Fibroblast of mammary gland (primary cell): Measurements from ENCODE around the gene MZT2A.
"Not testable (repeated sequence)": the region's sequence is repeated elsewhere in the genome, so short reads cannot be mapped to it uniquely, and the experiment has no call there.

ENCODE experiments used
- DNase-seq: peaks from one replicate; pipeline ENCODE4 v3.0.0-alpha.2; 2010; ENCODE audit warnings: low read depth
- H3K4me3 ChIP-seq: 2 replicates; pipeline ENCODE4 v1.5.1; 2011; ENCODE audit warnings: low read depth, mild to moderate bottlenecking, low read length, moderate library complexity; ENCODE audit not compliant: control insufficient read depth
- TF ChIP-seq, protein P1 (sequence below): conservative IDR thresholded peaks from 2 replicates; pipeline ENCODE4 v1.5.1; 2011; ENCODE audit warnings: low read depth, low read length, inconsistent platforms; ENCODE audit not compliant: control insufficient read depth, insufficient read depth

Gene MZT2A

DNA sequence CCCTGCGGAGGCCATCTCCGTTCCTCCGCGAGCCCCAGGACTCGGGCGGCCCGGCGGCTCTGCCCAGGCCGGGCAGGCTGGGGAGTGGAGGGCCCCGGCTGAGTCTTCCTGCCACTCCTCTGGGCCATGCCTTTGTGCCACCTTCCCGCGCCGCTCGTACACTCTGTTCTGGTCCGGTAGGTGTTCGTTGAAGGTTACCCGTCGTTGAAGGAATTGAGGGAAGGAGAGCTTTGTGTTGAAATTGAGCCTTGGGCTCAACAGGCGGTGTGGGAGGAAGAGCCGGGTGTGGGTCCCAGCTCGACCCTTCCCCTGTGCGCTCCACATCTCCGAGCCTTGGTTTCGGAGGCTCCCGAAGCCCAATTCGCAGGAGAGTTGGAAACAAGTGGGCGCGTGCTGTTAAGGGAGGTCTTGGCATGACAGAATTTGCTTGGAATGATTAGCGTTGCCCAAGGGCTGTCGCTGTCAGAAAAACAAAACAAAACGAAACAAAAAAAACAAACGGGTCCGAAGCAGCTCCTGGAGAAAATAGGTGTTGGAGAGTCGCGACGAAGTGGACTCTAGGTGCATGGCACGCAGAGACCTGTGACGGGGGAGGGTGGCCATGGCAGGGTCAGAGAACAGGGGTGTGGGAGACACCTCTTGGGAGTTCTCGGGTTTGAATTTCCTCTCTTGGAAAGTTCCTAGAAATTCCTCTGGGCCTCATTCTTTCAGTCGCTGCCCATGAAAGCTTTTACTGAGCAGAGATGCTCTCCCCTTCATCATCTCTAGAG, 1.2 kb upstream of the MZT2A start:
- TF ChIP-seq, protein P1, sequence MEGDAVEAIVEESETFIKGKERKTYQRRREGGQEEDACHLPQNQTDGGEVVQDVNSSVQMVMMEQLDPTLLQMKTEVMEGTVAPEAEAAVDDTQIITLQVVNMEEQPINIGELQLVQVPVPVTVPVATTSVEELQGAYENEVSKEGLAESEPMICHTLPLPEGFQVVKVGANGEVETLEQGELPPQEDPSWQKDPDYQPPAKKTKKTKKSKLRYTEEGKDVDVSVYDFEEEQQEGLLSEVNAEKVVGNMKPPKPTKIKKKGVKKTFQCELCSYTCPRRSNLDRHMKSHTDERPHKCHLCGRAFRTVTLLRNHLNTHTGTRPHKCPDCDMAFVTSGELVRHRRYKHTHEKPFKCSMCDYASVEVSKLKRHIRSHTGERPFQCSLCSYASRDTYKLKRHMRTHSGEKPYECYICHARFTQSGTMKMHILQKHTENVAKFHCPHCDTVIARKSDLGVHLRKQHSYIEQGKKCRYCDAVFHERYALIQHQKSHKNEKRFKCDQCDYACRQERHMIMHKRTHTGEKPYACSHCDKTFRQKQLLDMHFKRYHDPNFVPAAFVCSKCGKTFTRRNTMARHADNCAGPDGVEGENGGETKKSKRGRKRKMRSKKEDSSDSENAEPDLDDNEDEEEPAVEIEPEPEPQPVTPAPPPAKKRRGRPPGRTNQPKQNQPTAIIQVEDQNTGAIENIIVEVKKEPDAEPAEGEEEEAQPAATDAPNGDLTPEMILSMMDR, result no peak
- H3K4me3 ChIP-seq, result peak overlapping the region; percentile 82
- no peak for DNase-seq

DNA sequence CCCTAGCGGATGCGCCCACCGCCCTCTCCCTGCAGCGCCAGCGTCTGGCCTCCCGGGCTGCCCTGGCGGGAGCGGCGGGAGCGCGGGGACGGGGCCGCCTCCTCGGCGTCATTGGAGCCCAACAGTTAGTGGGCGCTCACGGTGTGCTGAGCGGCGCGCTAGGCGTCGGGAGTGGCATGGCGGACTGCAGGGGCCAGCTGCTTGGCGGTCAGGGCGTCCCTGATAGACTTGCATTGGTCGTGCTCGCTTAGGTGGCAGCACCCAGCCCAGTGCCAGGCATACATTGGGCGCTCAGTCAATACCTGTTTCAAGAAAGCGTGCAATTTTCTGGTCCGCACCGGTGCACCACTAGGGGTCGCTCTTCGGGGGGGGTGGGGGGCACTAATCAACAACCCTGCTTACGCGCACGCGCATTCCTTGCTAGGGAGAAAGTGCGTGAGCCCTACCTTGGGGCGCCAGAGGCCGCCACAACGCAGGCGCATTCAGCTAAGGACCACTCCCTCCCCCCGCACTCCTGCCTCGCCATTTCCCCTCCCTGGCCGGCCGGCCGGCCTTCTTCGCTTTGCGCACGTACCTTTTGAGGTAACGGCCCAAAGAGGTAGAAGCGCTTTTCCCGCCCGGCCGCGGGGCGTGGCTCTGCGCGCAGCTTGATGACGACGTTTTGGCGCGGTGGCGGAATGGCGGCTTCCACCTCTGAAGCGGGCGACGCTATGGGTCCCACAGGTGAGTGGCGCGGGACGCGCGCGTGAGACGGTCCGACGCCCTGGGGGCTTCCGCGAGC, 411 bp upstream of the MZT2A start:
- TF ChIP-seq, protein P1, result peak; percentile 54
- peak overlapping the region; percentile 82 for H3K4me3 ChIP-seq
- DNase-seq, result peak; percentile 86

DNA sequence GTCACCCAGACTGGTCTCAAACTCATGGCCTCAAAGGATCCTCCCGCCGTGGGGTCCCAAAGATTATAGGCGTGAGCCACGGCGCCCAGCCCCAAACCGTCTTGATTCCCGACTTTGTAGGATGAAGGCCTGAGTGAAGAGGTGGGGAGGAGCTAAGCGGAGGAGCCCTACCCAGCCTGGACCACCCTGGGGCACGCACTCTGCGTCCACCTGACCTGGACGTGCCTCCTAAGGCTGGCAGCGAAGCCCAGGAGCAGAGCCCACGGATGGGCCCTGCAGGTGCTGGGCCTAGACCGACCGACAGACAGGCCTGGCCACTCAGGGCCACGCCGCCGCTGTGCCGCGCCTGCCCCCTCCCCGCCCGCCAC, 744 bp downstream of the MZT2A start:
- DNase-seq, result not testable (repeated sequence)
- peak overlapping the region; percentile 56 for H3K4me3 ChIP-seq

DNA sequence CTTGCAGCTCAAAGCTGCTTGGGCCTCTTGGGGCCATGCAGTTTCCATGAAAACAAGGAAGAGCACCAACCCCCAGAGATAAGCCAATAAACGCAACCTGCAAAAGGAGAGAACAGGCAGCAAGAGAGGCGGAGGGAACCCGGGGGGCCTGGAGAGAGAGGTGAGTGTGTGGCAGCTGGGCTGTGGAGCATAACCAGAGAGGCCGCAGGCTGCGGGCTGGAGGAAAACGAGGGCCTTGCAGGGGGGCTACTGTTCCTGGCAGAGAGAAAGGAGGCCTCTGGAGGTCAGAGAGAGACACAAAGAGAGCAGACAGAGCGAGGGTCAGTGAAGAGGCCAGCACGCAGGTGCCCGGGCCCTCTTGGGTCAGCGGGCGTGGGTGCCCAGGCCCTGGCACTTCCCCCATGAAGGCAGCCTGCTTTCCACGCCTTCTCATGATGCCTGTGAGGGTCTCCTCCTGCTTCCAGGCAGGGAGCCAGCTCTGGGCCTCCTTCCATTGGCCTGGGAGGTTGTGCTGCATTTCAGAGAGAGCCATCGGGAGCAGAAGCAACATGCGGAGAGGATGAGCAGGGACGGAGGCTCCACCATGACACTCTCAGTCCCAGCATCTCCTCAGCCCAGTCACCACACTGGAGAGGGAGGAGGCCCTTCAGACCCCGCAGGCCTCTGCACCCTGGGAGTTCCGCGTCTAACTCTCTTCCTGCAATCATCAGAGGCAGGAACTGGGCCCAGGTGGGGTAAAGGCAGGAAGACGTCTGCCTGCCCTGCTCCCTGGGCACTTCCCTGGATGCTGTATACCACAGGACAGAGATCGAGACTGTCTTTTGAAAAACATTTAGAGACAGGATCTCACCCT, 1.4 kb downstream of the MZT2A start:
- DNase-seq, result peak; percentile 37
- H3K4me3 ChIP-seq, result peak overlapping the region; percentile 56

DNA sequence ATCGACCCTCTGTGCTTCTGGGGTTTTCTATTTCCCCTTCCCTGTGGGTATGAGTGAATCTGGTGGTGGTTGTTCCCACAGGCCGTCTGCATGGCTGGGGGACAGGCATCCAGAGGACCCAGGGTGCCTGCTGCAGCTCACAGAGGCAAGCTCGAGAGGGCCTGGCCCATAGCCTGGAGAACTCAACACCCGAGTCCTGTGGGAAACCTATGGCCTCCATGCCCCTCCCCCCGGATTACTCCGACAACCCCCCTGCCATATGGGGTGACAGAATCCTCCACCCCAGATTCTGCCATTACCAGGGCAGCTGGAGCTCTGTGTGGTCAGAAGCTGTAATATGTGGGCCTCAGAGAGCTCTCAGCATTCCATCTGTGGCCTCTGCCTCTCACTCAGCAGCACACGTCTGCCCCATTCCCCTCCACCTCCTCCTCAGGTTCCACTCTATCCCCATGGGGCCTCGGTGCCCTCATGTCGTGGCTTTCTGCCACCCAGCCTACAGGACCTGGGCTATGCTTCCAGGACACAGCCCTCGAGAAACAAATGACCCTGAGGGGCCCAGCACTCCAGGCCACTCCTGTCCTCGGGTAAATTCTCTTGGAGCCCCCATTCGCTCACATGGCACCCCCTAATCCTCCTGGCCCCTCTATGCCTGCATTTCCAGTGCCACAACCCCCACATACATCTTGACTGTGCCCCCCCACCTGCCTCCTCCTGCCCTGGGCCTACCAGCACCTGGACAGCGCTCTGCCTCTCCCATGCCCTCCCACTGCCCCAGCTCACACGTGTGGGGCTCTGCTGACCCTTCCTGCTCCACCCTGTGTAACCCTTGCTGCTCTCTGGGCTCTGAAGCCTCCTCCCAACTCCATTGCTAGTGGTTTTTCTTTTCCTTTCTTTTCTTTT, 3.6 kb downstream of the MZT2A start:
- TF ChIP-seq, protein P1, result no peak
- no peak overlapping the region for H3K4me3 ChIP-seq
- no peak for DNase-seq

DNA sequence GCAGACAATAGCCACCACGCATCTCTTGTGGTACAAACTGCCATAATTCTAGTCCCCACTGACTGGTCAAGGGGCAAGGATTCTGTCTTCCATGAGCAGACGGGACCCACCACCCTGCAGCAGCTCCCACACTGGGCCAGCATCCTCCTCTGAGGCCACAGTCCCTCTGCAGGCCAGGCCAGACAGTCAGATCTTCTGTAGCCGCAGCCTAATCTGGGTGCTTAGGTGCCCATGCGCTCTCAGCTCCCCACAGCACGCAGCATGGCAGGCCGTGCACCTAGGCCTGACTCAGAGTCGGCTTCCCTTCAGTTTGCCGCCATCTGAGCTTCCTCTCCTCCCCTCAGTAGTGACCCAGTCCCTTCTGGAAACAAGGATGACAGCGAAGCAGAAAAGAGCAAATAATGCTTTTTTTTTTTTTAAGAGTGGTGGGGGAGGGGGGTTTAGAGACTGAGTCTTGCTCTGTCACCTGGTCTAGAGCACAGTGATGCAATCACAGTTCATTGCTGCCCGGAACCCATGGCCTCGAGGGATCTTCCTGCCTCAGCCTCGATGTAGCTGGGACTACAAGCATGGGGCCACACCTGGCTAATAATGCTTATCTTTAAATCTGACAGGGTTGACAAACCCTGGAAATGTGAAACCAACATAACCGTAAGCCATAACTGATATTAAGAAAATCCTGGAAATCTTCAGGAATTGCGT, 5.8 kb downstream of the MZT2A start:
- H3K4me3 ChIP-seq, DNase-seq: not testable (repeated sequence)

DNA sequence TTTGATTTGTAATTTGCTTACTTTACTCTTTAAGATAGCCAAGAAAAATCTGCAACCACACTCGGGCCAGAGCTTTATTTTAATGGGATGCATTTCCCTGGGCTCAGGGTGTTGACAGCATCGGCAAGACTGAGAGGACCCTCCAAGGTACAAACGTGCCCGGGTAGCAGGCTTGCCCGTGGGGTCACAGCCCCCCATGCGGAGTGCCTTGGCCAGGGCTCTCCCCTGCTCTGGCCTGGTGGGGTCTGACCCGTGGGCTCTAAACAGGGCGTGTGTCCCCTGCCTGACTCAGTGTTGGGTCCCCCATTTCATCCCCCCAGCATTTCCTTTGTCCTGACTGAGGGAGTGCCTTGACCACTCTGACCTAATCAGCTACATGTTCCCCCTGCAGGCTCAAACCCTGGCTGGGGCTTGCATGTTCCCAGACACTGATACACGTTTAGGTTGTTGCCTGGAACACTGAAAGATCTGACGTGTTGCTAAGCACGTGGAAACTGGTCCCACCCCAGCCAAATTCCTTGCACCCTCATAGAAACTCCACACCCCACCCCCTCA, 7.2 kb downstream of the MZT2A start:
- DNase-seq, H3K4me3 ChIP-seq: not testable (repeated sequence)

DNA sequence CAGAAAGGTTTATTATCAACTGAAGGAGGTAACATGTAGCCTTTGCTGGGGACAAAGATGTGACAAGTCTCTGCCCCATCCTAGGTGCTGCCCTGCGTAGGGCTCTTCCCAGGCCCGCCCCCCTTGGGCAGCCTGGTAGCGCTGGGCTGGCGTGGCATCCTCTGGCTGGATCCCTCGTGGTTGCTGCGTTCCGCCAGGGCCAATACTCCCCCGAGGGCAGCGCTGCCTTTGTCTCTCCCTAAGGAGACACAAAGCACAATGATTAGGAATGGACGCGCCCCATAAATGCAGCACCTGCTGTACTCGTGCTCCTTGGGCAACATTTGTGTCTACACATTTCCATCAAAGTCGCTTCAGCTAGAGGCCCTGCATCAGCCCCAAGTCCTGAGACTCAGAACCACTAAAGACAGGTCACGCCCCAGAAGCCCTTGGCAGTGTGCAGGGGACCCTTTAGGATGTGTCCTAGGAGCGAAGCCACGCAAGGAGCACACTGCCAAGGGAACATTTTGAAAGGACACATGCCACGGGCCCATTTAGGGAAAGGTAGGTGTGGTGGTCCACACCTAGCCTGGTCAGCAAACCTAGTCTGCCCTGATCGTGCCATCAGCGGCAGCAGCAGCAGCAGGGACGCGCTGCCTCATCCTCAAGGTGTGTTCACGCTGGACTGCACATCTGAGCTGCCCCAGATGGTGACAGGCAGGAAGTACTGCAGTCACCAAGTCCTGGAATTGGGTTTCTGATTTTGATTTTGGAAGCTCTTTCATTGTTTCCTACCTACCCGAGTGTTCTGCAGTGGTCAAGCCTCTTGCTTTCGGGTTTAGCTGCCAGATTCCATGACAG, 8.0 kb downstream of the MZT2A start:
- DNase-seq, H3K4me3 ChIP-seq: not testable (repeated sequence)

DNA sequence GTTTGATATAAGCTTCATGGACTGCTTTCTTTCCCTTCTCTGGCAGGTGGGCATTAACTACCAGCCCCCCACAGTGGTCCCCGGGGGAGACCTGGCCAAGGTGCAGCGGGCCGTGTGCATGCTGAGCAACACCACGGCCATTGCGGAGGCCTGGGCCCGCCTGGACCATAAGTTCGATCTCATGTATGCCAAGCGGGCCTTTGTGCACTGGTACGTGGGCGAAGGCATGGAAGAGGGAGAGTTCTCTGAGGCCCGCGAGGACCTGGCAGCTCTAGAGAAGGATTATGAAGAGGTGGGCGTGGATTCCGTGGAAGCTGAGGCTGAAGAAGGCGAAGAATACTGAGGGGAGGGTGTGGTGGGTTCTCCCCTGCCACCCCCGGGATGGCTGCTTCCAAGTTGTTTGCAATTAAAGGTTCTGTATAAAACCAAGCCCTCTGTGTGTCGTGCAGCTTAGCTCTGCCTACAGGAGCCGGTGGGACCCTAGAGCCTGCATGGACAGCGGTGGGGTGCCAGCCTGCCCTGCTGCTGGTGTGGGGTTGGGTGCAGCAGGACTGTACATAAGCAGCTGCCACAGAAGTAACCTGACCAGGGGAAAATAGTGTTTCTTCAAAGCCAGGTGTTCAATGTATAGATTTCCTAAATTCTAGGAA, 9.6 kb downstream of the MZT2A start:
- not testable (repeated sequence) for H3K4me3 ChIP-seq

DNA sequence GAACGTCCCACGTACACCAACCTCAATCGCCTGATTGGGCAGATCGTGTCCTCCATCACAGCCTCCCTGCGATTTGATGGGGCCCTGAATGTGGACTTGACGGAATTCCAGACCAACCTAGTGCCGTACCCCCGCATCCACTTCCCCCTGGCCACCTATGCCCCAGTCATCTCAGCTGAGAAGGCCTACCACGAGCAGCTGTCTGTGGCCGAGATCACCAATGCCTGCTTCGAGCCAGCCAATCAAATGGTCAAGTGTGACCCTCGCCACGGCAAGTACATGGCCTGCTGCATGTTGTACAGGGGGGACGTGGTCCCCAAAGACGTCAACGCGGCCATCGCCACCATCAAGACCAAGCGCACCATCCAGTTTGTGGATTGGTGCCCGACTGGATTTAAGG, 11.8 kb downstream of the MZT2A start:
- DNase-seq, result not testable (repeated sequence)

More for the DNA sequence above, 9.6 kb downstream of the MZT2A start:
- DNase-seq, result not testable (repeated sequence)

DNA sequence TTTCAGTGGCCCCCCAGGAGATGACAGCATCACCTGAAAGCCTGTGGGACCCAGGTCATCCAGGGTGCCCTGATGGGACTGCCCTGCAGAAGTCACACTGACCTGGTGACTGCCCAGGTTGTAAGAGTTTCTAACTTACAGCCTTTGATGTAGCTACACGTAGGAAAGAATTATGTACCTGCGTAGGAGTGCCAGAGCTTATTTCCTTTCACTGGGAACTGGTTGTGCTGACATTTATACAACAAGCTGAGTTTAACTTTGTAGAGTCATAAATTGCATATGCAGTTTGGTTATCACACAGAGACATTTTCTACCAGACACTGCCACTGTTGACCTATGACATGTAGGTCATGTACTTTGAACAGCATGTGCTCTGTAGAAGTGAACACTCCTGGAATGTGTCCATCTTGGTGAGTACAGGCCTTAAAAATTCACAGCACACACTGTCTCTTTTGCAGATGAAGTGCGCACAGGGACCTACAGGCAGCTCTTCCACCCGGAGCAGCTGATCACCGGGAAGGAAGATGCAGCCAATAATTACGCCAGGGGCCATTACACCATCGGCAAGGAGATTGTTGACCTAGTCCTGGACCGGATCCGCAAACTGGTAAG, 13.2 kb downstream of the MZT2A start:
- DNase-seq, result peak; percentile 35
- not testable (repeated sequence) for H3K4me3 ChIP-seq

More for the DNA sequence above, 11.8 kb downstream of the MZT2A start:
- H3K4me3 ChIP-seq, result not testable (repeated sequence)
